CD4-positive, alpha-beta T cell treated with Interleukin-15 for 4 hours (primary cell): ENCODE measurements around the gene WWC2.
A peak's percentile ranks its signal among the peaks of the same experiment; 100 is the strongest.
"Not testable (repeated sequence)": the region's sequence is repeated elsewhere in the genome, so short reads cannot be mapped to it uniquely, and the experiment has no call there.

Experiments used
- DNase-seq: peaks from one replicate; pipeline ENCODE4 v3.0.0-alpha.2; 2020; ENCODE audit warnings: low spot score

The WWC2 gene

GRCh38 chr4:183172881-183173280, 73.8 kb downstream of the WWC2 start:
- DNase-seq, result no peak

GRCh38 chr4:183173580-183174526, 74.8 kb downstream of the WWC2 start:
- no peak for DNase-seq

GRCh38 chr4:183175631-183176232, 76.7 kb downstream of the WWC2 start:
- DNase-seq, result no peak

GRCh38 chr4:183177001-183177400, 77.9 kb downstream of the WWC2 start:
- DNase-seq, result no peak

- no peak for DNase-seq
These were observed 79.1 kb downstream of the WWC2 start for GRCh38 chr4:183178201-183178600.

GRCh38 chr4:183180096-183180495, 81.0 kb downstream of the WWC2 start:
- no peak for DNase-seq

GRCh38 chr4:183180621-183181020, 81.6 kb downstream of the WWC2 start:
- no peak for DNase-seq

- no peak for DNase-seq
These were observed 82.0 kb downstream of the WWC2 start for GRCh38 chr4:183181081-183181480.

GRCh38 chr4:183182873-183183725, 84.0 kb downstream of the WWC2 start:
- DNase-seq, result peak; percentile 14

GRCh38 chr4:183183906-183184535, 85.0 kb downstream of the WWC2 start:
- DNase-seq, result no peak

- DNase-seq, result peak; percentile 3
These were observed 86.0 kb downstream of the WWC2 start for GRCh38 chr4:183185018-183185417.

GRCh38 chr4:183185559-183185958, 86.5 kb downstream of the WWC2 start:
- no peak for DNase-seq

GRCh38 chr4:183186813-183187212, 87.8 kb downstream of the WWC2 start:
- DNase-seq, result no peak

GRCh38 chr4:183190900-183191527, 92.0 kb downstream of the WWC2 start:
- DNase-seq, result no peak

- DNase-seq, result no peak
These were observed 92.6 kb downstream of the WWC2 start for GRCh38 chr4:183191630-183192029.

- no peak for DNase-seq
These were observed 93.5 kb downstream of the WWC2 start for GRCh38 chr4:183192571-183192970.

GRCh38 chr4:183193730-183194338, 94.8 kb downstream of the WWC2 start:
- DNase-seq, result not testable (repeated sequence)

GRCh38 chr4:183195534-183195933, 96.5 kb downstream of the WWC2 start:
- no peak for DNase-seq

GRCh38 chr4:183197140-183197539, 98.1 kb downstream of the WWC2 start:
- no peak for DNase-seq

GRCh38 chr4:183200453-183200852, 101.4 kb downstream of the WWC2 start:
- DNase-seq, result no peak

- DNase-seq, result no peak
These were observed 102.3 kb downstream of the WWC2 start for GRCh38 chr4:183201331-183201730.
